Left forelimb (tissue), 1 donor: ENCODE data around the gene INAFM2.
A peak's percentile ranks its signal among the peaks of the same experiment; 100 is the strongest.

Source experiments
- DNase-seq: peaks from one replicate; pipeline ENCODE4 v3.0.0-alpha.2; 2018; ENCODE audit warnings: low spot score

Gene INAFM2

DNA sequence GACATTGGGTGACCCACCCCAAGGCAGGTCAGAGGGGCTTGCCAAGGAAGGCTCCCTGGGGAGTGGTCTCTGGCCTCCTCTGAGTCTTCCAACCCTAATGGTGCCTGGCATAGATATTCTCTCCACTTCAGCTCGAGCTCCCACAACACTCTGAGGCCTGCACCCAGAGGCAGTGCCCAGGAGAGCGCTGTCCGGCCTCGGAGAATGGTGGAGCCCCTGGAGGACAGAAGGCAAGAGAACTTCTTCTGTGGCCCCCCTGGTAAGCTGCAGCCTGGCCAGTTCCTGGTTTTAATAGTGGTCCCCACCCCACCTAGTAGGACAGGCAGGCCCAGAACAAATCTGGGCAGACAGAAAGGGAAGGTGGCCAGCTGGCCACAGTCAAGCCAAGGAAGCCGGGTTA is 41.5 kb downstream of the INAFM2 start:
- DNase-seq: peak; percentile 49

DNA sequence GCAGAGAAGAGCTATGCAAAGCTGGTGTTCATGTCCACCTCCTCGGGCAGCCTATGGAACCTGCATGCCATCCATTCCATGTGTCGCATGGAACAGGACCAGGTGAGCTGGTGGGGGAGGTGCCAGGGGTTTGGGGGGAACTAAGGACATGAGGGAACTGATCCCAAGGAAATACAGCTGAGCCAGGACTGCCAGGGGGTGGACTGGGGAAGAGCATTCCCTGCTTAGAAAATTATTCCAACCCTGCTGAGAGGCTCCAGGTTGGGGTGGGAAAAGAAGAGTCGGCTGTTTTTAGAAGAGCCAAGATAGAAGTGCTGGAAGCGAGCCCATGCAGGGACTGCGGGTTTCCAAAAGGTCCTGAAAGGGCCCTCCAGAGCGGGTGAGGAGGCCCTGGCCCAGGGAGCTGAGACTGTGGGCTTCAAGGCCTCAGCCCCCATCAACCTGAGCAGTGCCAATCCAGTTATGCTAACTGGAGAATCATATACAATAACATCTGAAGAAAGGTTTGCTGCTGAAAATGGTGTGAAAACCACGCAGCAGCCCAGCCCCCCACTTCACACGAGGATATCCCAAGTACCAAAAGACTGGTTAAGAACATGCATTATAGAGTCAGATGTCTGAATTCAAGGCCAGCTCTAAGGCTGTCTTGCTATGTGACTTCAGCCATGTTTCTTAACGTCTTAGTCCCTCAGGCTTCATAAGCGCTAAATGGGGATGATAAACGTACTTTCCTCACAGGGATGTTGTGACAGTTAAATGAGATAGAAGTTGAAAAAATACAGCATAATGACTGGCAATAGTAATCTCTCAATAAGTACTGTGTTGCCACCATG is 42.3 kb downstream of the INAFM2 start:
- no peak for DNase-seq

DNA sequence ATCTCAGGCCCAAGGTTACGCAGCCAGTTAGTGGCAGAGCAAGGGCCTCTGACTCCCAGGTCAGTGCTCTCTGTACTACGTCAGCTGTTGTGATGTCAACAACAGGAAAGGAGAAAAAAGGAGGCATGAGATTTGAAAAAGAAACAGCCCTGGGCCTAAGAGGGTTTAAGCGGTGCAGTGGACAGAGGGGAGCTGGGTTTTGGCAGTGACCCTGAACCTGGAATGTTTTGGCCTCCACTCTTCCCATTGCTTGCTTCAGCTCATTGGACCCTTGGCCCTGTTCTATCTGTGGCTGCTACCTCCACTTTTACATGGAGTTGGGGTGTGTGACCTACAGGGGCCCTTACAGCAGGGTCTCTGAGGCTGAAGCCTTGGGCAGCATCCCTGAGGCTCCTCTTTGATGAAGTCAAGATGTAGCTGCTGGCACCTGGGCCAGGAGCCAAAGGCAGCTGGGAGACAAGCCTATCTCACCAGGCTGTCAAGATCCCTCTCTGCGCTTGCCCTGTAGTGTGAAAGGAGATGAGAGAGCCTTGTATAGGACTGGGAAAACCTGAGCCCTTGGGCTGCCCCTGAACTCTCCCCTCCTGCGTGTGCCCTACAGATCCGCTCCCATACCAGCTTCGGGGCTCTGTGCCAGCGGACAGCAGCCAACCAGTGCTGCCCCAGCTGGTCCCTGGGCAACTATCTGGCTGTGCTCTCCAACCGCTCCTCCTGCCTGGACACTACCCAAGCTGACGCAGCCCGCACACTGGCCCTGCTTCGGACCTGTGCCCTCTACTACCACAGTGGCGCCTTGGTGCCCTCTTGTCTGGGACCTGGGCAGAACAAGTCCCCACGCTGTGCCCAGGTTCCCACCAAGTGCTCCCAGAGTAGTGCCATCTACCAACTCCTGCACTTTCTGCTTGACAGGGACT is 43.2 kb downstream of the INAFM2 start:
- DNase-seq: peak; percentile 64

DNA sequence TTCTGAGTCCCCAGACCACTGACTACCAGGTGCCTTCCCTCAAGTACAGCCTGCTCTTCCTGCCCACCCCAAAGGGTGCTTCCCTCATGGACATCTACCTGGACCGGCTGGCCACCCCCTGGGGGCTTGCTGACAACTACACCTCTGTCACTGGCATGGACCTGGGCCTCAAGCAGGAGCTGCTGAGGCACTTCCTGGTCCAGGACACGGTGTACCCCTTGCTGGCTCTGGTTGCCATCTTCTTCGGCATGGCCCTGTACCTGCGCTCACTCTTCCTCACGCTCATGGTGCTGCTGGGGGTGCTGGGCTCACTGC is 43.8 kb downstream of the INAFM2 start:
- DNase-seq: peak; percentile 51

DNA sequence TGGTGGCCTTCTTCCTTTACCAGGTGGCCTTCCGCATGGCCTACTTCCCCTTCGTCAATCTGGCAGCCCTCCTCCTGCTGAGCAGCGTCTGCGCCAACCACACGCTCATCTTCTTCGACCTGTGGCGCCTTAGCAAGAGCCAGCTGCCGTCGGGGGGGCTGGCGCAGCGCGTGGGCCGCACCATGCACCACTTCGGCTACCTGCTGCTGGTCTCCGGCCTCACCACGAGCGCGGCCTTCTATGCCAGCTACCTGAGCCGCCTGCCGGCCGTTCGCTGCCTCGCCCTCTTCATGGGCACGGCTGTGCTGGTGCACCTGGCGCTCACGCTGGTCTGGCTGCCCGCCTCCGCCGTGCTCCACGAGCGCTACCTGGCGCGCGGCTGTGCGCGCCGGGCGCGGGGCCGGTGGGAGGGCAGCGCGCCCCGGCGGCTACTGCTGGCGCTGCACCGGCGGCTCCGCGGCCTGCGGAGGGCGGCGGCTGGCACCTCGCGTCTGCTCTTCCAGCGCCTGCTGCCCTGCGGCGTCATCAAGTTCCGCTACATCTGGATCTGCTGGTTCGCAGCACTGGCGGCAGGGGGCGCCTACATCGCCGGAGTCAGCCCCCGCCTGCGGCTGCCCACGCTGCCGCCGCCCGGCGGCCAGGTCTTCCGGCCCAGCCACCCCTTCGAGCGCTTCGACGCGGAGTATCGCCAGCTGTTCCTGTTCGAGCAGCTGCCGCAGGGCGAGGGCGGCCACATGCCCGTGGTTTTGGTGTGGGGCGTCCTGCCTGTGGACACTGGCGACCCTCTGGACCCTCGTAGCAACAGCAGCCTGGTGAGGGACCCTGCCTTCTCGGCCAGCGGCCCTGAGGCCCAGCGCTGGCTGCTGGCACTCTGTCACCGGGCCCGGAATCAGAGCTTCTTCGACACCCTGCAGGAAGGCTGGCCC is 44.5 kb downstream of the INAFM2 start:
- DNase-seq: peak; percentile 85

DNA sequence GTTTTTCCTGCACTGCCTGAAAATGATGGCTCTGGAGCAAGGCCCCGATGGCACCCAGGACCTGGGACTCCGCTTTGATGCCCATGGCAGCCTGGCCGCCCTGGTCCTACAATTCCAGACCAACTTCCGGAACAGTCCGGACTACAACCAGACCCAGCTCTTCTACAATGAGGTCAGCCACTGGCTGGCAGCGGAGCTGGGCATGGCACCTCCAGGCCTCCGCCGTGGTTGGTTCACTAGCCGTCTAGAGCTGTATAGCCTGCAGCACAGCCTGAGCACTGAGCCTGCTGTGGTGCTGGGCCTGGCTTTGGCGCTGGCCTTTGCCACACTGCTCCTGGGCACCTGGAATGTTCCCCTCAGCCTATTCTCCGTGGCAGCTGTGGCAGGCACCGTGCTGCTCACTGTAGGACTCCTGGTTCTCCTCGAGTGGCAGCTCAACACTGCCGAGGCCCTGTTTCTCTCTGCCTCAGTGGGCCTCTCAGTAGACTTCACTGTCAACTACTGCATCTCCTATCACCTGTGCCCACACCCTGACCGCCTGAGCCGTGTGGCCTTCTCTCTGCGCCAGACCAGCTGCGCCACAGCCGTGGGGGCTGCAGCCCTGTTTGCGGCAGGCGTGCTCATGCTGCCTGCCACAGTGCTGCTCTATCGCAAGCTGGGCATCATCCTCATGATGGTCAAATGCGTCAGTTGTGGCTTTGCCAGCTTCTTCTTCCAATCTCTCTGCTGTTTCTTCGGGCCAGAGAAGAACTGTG is 45.4 kb downstream of the INAFM2 start:
- DNase-seq: peak; percentile 53

DNA sequence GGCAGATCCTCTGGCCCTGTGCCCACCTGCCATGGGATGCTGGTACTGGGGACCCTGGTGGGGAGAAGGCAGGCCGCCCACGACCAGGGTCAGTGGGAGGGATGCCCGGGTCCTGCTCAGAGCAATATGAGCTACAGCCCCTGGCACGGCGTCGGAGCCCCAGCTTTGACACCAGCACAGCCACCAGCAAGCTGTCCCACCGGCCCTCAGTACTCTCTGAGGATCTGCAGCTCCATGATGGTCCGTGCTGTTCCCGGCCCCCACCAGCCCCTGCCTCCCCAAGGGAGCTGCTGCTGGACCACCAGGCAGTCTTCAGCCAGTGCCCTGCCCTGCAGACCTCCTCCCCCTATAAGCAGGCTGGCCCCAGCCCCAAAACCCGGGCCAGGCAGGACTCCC is 46.0 kb downstream of the INAFM2 start:
- no peak for DNase-seq

DNA sequence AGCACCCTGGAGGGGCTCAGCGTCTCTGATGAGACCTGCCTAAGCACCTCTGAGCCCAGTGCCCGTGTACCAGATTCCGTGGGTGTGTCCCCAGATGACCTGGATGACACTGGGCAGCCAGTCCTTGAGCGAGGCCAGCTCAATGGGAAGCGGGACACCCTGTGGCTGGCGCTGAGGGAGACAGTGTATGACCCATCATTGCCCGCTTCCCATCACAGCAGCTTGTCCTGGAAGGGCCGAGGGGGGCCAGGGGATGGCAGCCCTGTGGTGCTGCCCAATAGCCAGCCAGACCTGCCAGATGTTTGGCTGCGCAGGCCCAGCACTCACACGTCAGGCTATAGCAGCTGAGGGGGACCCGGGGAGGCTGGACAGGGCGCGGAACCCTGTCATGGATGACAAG is 46.5 kb downstream of the INAFM2 start:
- peak; percentile 46 for DNase-seq

DNA sequence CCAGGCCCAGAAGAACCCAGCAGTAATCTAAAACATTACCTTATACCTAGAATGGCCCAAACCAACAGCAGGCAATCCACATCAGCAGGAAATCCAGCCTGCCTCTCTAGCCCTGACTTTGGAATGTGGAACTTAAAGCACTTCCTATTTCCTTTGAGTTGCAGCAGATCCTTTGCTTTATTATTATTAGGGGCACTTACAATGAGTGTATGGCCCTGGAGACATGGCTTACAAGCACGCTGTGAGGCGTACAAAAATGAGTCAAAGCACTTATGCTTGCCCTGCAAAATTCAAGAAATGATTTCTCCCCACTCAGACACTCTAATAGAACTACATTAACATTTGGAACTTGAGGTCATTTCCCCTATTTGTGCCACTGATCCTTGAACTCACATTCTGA is 49.5 kb downstream of the INAFM2 start:
- DNase-seq: no peak
